NCI-H1436 (cell line): Measurements from ENCODE around the gene TACC2.

ENCODE experiments used
- DNase-seq: peaks from one replicate; lab custom pipeline; 2025; lab: John Stamatoyannopoulos, UW

TACC2 gene

DNA sequence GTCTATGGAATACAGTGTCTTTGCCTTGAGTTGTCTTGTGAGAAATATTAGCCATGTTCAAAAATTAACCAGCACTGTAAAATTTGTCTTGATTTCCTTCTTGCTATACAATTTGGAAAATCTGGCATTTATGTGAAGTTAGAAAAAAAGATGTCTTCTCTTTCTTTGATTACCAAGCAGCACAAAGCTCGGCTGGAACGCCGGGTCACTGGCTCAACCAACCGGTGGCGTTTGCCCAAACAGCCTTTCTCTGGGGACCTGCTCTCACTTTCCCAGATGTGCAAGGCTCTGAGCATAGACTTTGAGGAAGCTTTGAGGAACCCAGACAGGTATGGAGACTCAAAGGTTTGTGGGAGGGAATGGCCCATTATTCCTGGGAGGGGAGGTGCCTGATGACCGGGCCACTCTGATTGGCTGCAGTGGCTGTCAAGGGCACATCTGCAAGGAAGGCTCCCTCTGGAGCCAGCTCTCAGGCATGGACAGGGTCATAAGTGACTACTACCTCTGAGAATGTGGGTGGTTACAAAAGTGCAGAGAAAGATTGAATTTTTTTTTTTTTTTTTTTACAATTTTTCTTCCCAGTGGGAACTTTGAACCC lies 287.7 kb downstream of the TACC2 start:
- DNase-seq: no peak

DNA sequence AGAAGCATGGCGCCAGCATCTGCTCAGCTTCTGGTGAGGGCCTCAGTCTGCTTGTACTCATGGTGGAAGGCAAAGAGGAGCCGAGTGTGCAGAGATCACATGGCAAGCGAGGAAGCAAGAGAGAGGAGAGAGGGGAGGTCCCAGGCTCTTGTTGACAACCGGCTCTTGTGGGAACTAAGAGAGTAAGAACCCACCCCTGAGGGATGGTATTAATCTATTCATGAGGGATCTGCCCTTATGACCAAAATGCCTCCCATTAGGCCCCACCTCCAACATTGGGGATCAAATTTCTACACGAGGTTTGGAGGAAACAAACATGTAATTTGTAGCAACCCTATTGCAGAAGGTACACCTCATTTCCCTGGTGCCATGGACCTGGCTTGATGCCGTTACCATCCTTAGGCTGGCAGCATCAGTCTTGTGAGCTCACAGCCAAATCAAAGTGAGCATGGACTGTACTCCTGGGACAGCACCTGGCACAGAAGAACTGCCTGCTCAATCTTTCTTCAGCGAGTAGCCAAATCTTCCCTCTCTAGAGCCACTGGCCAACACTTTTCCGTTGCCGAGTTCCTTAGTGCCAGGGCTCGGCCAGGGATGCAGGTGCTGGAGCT lies 288.7 kb downstream of the TACC2 start:
- no peak for DNase-seq

DNA sequence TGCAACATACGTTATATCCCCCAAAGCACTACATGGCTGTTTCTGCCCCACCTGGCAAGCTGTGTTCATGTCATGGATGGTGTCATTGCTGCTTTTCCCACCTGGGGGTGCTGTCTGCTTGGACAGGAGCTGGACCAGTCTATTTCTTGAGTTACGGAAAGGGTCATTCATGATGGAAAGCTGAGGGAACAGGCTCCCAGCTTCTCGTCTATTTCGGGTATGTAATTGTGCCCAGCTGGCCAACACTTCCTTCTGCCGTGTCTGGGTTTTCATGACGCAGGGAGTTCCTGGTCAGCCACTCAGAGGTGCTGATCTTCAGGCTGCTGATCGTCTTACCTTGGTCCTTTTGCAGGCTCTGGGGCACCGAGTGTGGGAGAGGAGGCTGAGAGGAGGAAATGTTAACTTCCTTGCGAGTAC lies 290.8 kb downstream of the TACC2 start:
- no peak for DNase-seq

DNA sequence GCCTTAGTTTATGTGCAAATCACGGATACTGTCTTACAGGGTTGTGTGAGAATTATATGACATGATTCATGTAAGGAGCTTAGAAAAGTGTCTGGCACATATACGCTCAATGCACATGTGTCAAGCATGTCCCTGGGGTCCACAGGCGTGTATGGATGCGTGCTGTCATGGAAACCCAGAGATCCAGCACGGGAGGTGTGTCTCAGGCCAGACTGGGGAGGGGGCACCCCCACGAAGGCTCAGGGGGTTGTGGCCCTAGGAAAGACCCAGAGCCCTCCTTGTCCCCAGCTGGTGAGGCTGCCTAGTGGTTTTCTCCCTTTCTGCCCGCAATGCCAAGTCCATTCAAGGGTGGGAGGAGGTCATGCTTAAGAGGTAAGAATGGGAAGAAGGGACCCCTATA lies 291.2 kb downstream of the TACC2 start:
- DNase-seq: no peak

DNA sequence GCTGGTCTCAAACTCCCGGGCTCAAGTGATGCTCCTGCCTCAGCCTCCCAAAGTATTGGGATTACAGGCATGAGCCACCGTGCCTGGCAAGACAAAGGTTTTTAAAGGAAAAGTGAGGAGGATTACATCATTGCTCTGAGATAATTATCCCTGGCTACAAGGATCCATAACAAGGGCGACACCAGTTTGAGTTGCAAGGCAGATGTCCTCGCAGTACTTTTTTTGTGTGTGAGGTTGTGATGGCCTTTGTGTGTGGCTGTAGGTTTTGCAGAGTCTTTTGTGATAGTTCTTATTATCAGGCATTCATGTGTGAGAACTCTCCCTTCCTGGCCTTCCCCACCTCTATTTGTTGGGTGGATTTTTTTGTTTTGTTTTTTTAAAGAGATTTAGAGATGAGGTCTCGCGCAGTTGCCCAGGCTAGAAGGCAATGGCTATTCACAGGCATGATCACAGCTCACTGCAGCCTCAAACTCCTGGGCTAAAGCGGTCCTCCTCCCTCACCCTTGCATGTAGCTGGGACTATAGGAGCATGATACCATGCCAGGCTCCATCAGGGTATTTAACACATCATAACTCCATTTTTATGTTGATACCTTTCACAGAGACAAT lies 292.2 kb downstream of the TACC2 start:
- no peak for DNase-seq

DNA sequence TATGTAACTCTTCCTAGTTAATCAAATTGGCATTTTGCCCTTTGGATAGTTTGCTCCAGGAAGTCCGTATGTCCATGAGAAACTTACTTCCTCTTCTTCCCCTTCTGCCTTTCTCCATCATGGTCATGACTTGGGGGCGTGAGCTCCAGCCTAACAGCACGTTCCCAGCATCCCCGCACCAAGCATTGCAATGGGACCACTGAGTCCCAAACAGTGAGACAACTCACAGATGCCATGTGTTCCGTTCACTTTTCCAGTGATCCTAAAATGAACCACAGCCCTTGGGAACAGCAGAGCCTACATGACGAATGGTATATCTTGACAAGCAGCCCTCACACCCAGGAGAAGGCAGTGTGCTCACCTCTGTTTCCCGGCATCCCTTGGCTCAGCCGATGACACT lies 292.8 kb downstream of the TACC2 start:
- no peak for DNase-seq

DNA sequence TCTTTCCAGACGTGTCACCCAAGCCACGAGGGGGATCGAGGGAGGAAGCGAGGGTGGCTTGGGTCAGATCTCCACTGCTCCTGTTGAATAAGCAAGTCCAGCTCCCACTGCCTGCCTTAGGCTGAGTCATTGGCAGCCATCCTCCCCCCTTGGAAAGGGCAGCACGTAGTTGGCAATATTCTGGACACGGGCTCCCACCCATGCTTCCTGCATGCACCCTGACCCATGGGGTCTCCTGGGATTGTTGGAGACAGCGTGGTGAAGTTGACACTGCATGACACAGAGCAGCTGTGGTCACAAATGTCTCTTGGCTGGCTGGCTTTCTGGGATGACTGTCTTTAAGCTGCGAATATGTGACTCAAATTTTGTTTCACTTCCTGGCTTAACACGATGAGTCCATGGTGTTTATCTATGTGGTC lies 293.3 kb downstream of the TACC2 start:
- no peak for DNase-seq

DNA sequence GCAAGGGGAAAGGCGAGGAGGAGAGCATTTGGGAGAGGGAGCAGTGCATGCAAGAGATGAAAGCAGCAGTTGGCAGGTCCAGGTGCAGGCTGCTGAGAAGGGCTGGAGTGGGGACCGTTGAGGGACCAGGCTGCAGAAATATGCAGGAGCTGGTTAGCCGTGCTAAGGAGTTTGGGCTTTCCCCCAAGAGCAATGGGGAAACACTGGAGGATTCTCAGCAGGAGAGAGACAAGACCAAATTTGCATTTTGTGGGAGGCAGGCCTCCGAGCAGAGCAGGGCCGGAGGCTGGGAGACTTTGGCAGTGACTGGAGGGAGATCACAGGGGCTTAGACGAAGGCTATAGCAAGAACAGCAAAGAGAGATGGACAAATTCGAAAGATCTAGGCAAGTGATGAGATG lies 293.9 kb downstream of the TACC2 start:
- DNase-seq: no peak

DNA sequence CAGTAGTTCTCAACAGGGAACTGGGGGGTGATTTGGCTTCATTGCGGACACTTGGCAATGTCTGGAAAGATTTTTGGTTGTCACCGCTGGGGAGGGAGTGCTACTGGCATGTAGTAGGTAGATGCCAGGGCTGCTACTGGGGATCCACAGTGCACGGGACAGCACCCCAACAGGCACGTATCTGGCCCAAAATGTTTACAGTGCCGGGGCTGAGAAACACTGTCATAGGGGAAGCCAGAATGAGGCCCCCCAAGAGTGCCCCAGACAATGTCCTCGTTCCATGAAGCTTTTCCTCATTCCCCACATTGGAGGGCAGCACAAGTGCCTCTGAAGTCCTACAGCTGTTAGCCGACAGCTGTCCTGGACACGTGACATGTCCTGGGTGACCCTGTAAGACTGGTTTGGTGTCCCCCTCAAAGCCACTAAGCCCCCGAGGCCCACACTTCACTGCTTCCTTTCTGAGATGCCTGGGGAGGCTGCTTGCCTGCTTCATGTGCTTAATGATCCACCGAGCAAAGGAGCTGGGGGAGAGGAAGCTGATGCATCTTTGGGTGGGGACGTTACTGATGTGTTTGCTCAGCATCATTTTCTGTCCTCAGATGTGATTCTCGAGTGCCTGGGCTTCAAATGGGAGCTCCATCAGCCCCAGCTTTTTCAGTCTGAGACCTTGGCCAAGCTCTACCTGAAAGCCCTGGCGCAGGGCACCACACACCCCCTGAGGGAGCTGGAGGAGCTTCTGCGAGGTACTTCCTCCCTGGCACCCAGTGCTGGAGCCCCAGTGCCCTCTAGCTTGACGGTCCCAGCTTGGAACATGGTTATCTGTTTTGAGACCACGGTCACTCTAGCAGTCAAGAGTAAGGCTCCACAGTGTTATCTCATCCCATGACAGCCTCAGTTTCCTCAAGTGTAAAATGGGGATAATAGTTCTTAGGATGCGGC lies 296.8 kb downstream of the TACC2 start:
- DNase-seq: no peak

DNA sequence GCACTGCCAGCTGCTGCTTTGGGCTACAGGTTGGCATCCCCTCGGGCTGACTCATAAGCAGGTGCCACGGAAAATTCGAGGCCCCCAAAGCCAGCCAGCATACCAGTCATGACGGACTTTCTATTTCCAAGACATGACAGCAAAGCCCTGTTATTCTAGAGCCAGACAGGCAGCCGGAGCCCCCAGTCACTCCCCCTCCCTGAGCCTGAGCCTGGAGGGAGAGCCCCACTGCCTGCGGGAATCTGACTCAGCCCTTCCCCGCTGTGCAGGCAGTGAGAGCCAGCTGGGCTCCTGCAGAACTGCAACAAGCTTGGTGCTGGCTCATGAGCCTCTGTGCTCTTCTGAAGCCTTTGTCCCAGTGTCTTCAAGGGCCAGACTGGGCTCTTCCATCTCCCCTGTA lies 297.9 kb downstream of the TACC2 start:
- no peak for DNase-seq

DNA sequence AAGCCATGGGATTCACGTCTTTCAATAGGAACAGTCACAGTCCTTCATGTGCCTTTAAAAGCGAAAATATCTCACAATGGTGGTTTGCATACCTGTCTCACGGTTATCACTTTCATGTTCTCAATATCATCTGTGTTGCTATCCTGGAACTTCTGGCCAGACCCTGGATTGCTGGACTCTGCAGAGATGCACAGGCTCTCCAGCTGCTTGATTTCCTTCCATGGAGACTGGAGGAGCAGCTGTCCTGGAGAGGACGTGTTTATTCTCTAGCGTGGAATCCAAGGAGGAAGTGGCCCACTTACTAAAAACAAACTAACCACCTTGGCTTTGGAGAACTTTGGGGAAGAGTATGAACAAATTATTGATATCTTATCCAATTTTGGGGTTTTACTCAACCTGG lies 298.6 kb downstream of the TACC2 start:
- no peak for DNase-seq

DNA sequence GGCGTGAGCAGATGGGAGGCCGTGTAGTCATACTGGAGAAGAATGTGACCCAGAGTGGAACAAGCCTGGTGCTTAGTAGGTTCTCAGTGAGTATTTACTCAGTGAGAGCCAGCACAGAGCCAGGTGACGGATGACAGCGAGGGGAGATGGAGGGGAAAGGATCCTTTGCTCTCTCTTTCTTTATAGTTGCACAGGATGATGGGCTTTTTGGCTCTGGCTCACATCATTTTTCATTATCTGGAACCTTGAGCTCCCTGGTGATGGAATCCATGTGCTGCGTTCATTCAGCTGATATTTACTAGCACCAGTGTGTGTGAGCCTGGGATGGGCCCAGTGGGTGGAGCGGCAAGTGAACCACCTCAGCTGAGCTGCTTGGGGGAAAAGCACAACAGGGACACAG lies 299.3 kb downstream of the TACC2 start:
- DNase-seq: no peak

DNA sequence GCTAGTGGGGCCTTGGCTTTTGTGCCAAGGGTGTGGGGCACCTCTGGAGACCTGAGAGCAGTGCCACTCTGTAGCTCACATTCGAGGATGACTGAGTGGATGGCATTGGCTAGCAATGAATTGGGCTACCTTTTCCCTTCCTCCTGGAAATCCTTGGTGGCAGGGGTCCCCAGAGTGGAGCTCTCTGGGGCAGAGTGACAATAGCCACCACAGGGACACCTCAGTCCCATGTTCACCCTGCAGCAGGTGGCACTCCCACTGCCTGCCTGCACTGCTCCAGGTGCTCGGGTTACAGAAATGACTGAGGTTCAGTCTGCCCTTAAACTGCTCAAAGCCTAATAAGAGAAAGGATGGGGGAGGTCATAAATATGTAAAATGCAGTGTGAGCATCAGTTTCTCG lies 300.0 kb downstream of the TACC2 start:
- no peak for DNase-seq

DNA sequence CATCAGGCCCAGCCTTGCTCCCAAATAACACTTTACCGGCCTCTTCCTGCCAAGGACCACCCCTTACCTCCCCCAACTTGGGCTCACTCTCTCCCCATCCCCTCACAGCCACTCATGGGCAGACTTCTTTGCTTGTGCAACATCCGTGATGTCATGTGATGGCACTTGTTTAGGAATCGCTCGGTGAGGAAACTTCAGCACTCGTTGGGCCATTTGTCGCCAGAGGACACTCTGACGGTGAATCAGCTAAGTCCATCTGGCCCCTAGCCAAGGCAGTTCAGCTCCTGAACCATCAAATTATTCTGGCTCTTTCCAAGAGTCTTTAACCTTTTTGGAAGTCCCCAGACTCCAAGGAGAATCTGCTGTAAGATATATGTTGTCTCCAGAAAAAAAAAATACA lies 301.4 kb downstream of the TACC2 start:
- no peak for DNase-seq

DNA sequence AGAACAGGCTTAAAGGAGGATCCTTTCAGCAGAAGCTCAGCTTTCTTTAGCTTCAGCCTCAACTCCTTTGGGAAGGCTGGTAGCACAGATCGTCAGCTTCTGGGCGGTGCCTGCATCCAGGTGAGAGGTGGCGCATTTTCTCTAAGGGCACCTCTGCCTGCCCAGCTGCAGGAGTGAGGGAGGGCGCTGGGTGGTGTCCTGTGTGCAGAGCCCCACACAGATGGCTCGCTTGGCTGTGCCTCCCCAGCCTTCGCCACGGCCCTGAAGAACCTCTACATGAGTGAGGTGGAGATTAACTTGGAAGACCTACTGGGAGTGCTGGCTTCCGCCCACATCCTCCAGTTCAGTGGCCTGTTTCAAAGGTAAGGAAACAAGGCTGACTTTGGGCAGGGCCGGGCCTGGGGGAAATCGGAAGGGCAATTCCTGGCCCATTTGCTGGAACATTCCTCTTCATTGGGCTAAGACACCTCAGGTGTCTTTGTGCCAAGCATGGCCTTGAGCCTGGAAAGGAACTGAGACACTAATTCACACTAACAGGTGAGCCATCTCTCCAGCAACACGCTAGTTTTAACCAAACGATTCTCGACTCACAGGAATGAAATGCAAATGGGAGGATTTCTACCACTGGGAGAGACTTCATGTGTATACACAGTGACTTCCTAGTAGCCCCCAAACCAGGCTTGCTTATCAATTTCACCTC lies 302.0 kb downstream of the TACC2 start:
- DNase-seq: no peak

DNA sequence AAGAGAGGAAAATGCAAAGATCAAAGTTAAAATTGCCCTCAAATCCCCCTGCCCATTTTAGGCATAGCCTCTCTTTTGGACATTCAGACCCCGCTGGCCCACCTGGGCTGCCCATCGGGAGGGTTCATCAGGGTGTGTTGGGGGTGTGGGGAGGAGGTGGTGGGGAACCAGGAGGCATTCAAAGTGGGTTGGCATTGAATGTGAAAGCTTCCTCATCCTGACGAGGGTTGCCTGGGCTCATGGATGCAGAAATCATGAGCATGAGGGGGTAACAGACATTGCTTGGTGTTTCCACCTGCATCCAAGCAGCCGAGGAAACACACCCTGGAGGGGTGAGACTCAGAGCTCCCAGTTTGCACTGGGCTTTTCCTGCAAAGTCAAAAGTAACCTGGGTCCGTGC lies 302.8 kb downstream of the TACC2 start:
- no peak for DNase-seq

DNA sequence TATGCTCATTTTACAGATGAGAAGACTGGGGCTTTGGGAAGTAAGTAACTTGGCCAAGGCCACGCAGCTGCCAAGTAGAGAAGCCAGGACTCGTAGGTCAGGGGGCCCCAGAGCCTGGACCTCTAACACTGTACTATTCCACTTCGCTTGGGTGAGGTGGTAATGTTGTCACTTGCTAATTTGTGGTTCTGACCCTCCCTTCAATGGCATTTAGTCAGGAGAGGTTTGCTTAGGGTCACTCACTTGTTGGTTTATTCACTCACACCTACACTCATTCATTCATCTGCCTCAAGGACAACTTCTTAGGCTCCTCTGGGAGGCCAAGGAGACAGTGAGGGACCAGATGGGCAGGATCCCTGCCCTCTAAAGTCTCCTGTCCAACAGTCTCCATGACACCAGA lies 303.4 kb downstream of the TACC2 start:
- DNase-seq: no peak

DNA sequence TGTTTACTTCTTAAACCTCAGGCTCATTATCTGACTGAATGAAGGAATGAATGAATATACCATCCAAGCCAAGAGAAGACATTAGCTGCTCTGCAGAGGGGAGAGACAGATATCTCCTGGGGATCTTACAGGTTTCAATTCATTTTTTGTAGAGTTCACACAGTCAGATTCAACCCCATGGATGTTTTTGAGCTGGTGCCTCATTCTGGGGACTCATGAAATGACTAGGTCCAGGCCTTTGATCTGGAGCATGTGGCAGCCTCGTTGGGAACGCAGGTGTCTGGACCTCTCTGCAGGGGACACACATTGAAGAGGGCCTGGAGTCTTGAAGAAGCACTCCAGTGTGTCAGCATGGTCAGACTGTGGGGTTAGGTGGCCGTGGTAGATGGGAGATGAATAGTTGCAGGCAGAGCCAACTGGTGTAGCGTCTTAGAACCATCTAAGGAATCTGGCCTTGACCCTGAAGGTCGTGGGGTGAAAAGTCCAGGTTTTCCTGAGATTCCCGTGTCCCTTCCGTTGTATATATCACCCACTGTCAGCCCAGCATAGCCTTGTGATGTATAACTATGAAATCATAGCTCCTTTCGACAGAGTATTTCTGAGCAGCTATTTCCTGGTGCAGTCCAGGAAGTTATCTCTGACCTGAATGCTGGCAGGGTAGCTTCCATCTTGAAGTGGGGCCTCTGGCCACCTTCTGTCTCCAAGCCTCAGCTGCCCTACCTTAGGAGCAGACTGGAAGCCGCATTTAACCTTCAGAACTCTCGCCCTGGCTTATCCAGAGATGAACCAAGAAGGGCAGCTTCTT lies 304.4 kb downstream of the TACC2 start:
- no peak for DNase-seq

DNA sequence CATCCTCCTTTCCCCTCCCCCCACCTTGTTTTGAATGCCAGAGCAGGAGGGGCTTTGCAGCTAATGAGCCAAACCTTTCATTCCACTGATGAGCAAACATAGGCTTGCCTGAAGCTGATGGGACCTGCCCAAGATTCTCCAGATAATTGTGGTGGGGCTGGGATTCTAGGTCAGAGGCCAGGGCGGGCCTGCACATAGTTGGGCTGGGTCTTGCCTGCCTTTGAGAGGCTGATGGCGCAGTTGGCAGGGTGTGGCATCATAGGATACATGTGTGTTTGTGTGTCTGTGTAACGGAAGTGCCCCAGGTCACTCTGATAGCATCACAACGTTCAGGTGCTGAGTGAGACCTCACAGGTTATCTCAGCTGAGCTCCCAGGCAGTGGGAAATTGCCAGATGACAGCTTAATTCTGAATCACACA lies 305.0 kb downstream of the TACC2 start:
- DNase-seq: no peak

DNA sequence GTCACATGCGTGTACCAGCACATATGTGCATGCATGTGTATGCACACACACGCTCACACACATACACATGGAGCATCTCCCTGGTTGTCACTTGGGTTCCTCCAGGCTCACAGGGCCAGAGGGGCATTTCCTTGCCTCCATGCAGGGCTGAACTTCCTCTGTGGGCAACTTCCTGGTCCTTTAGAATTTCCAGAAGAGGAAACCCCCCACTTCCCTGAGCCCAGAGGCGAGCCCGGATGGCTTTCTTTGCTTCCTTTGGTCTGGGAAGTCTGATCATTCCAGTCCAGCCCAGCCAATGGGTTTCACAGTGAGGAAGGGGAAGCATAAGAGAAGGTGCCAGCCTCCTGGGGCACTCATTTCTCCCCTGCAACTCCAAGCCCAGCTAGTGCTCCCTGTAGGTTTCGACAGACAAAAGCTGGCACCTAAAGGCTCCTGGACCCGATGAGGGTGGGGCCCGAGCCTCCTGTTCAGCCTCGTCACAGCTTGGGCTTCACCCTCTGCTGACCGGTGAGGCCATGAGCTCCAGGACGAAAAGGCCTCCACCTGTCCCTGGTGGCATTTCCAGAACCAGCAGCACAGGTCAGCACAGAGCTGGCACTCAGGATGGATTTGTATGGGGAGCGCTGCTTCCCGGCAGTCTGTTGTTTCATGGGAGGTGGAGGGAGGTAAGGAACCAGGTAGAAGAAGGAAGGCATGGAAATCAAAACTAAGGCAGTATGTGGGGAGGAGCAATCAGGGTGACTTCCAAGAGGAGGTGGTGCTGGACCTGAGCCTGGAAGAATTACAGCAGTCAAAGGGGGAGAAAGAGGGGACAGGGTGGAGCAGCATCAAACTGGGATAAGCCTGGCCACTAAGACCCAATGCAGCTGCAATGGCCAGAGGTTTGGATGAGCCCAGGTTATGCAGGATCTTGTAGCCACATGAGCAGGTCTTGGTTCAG lies 305.8 kb downstream of the TACC2 start:
- DNase-seq: no peak
